ENCODE data around the gene TRAK1.
A peak's percentile ranks its signal among the peaks of the same experiment; 100 is the strongest.

TRAK1 gene

GRCh38 chr3:42116466-42116865 is 25.3 kb downstream of the TRAK1 start:
- Histone ChIP-seq H3K36me3 (ENCODE audit: insufficient read depth, low read length) (no peaks in the 10 kb centered on the region), H3K9me3 (ENCODE audit: insufficient read depth, low read depth, low read length) (no peaks in the 10 kb centered on the region), H3K27ac (ENCODE audit: low read depth, low read length) (no peak overlapping the region), H3K9ac (ENCODE audit: low read depth, low read length) (no peak overlapping the region), H3K27me3 (ENCODE audit: insufficient read depth, low read length) (no peaks in the 10 kb centered on the region), H3K4me1 (ENCODE audit: insufficient read depth, low read length) (no peaks in the 10 kb centered on the region), H3K4me3 (ENCODE audit: low read length) (no peak overlapping the region)
- WGBS: 98% methylated on average over 1 of the region's 1 CpG

GRCh38 chr3:42117175-42118008 is 26.2 kb downstream of the TRAK1 start:
- Histone ChIP-seq H3K27ac (ENCODE audit: low read depth, low read length) (no peak overlapping the region), H3K27me3 (ENCODE audit: insufficient read depth, low read length) (no peaks in the 10 kb centered on the region), H3K4me1 (ENCODE audit: insufficient read depth, low read length) (peaks cover 3% of the 10 kb centered on the region), H3K9me3 (ENCODE audit: insufficient read depth, low read depth, low read length) (no peaks in the 10 kb centered on the region), H3K36me3 (ENCODE audit: insufficient read depth, low read length) (no peaks in the 10 kb centered on the region), H3K9ac (ENCODE audit: low read depth, low read length) (no peak overlapping the region), H3K4me3 (ENCODE audit: low read length) (no peak overlapping the region)
- 63% methylated on average over 14 of the region's 14 CpGs for WGBS

DNA sequence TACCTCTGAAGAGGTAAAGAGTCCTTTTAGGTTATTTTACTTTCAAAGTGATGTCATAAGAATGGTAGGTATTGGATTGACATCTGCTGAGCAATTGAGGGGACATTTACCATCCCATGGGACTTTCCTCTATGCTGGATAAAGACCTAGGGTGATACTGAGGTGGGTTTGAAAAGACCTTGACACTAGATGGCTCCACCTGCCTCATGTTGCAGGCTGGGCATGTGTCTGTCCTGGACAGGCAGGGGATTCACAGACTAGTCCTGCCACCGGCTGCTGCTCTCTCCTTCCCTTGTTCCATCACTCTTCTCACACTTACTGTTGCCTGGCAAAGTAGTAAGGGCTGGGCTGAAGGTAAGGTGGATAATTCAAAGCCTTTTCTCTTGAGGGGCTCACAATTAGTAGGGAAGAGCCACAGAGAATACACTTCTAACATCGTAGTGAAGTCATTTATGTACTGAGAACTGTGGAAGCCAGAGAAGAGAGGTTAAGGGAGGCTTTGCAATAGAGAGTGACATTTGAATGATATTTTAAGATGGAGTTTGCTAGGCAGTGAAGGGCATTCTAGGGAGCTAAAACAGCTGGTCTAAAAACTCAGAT is 27.7 kb downstream of the TRAK1 start:
- H3K27ac ChIP-seq (ENCODE audit: low read depth, low read length): no peak overlapping the region
- H3K4me1 ChIP-seq (ENCODE audit: insufficient read depth, low read length): peaks cover 13% of the 10 kb centered on the region

DNA sequence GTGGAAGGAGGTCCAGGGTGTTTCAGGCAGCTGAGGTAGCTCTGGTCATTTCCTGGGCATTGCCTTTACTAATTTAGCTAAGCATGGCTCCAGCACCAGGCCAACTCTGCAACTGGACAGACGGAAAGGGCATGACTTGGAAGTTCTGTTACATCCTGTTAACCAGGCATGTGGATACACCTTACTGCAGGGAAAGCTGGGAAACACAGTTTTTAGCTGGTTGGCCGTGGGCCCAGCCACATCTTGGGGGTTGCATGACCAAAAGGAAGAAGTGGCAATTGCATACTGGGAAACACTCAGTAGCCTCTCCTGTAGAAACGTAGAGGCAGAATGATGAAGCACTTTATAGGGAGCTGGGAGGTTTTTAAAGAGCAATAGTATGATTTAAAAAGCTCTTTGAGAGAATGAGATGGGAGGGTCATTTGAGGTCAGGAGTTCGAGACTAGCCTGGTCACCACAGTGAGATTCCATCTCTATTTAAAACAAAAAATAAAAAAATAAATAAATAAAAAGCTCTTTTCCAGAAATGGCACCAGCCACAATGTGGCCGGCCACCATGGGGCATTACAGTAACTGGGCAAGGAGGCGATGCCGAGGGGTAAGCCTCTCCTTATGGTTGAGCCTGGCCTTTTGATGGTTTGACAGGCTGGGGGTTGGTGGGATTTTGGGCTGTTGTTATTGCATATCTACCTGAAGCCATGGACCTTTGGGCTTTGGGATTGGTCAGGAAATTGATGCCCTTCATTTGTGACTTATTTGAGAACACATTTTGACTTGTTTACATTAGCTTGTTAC is 28.6 kb downstream of the TRAK1 start:
- Histone ChIP-seq H3K27me3 (ENCODE audit: insufficient read depth, low read length) (no peaks in the 10 kb centered on the region), H3K27ac (ENCODE audit: low read depth, low read length) (no peak overlapping the region), H3K4me1 (ENCODE audit: insufficient read depth, low read length) (peaks cover 13% of the 10 kb centered on the region), H3K9me3 (ENCODE audit: insufficient read depth, low read depth, low read length) (no peaks in the 10 kb centered on the region), H3K36me3 (ENCODE audit: insufficient read depth, low read length) (no peaks in the 10 kb centered on the region), H3K9ac (ENCODE audit: low read depth, low read length) (no peak overlapping the region), H3K4me3 (ENCODE audit: low read length) (no peak overlapping the region)
- 94% methylated on average over 6 of the region's 7 CpGs for WGBS

More for the DNA sequence above, 27.7 kb downstream of the TRAK1 start:
- no peaks in the 10 kb centered on the region for H3K27me3 ChIP-seq (ENCODE audit: insufficient read depth, low read length)
- H3K36me3 ChIP-seq (ENCODE audit: insufficient read depth, low read length): no peaks in the 10 kb centered on the region
- no peaks in the 10 kb centered on the region for H3K9me3 ChIP-seq (ENCODE audit: insufficient read depth, low read depth, low read length)
- H3K4me3 ChIP-seq (ENCODE audit: low read length): no peak overlapping the region
- no peak overlapping the region for H3K9ac ChIP-seq (ENCODE audit: low read depth, low read length)
- 58% methylated on average over 2 of the region's 2 CpGs for WGBS

- H3K36me3 ChIP-seq (ENCODE audit: insufficient read depth, low read length): peaks cover 3% of the 10 kb centered on the region; the same call in 1 of the 2 replicates
- H3K4me3 ChIP-seq (ENCODE audit: low read length): no peak overlapping the region
- no peak overlapping the region for H3K27ac ChIP-seq (ENCODE audit: low read depth, low read length)
- WGBS: 91% methylated on average over 3 of the region's 3 CpGs
- H3K4me1 ChIP-seq (ENCODE audit: insufficient read depth, low read length): peaks cover 13% of the 10 kb centered on the region
- H3K9me3 ChIP-seq (ENCODE audit: insufficient read depth, low read depth, low read length): no peaks in the 10 kb centered on the region
- no peak overlapping the region for H3K9ac ChIP-seq (ENCODE audit: low read depth, low read length)
- H3K27me3 ChIP-seq (ENCODE audit: insufficient read depth, low read length): no peaks in the 10 kb centered on the region
Observed at GRCh38 chr3:42120866-42121265, 29.7 kb downstream of the TRAK1 start.

GRCh38 chr3:42122261-42123011 is 31.3 kb downstream of the TRAK1 start:
- no peak overlapping the region for H3K27ac ChIP-seq (ENCODE audit: low read depth, low read length)
- 88% methylated on average over 4 of the region's 4 CpGs for WGBS
- no peak overlapping the region for H3K9ac ChIP-seq (ENCODE audit: low read depth, low read length)
- no peaks in the 10 kb centered on the region for H3K9me3 ChIP-seq (ENCODE audit: insufficient read depth, low read depth, low read length)
- peaks cover 13% of the 10 kb centered on the region for H3K4me1 ChIP-seq (ENCODE audit: insufficient read depth, low read length)
- peaks cover 8% of the 10 kb centered on the region; the same call in 1 of the 2 replicates for H3K36me3 ChIP-seq (ENCODE audit: insufficient read depth, low read length)
- no peaks in the 10 kb centered on the region for H3K27me3 ChIP-seq (ENCODE audit: insufficient read depth, low read length)
- no peak overlapping the region for H3K4me3 ChIP-seq (ENCODE audit: low read length)

GRCh38 chr3:42123012-42123581 is 31.9 kb downstream of the TRAK1 start:
- no peaks in the 10 kb centered on the region for H3K27me3 ChIP-seq (ENCODE audit: insufficient read depth, low read length)
- peaks cover 13% of the 10 kb centered on the region for H3K4me1 ChIP-seq (ENCODE audit: insufficient read depth, low read length)
- no peaks in the 10 kb centered on the region for H3K9me3 ChIP-seq (ENCODE audit: insufficient read depth, low read depth, low read length)
- no peak overlapping the region for H3K9ac ChIP-seq (ENCODE audit: low read depth, low read length)
- peaks cover 8% of the 10 kb centered on the region; the same call in 1 of the 2 replicates for H3K36me3 ChIP-seq (ENCODE audit: insufficient read depth, low read length)
- no peak overlapping the region for H3K4me3 ChIP-seq (ENCODE audit: low read length)
- peak overlapping the region; percentile 22; the same call in 1 of the 2 replicates for H3K27ac ChIP-seq (ENCODE audit: low read depth, low read length)
- 75% methylated on average over 8 of the region's 8 CpGs for WGBS

GRCh38 chr3:42123824-42124658 is 32.9 kb downstream of the TRAK1 start:
- H3K9me3 ChIP-seq (ENCODE audit: insufficient read depth, low read depth, low read length): no peaks in the 10 kb centered on the region
- H3K27me3 ChIP-seq (ENCODE audit: insufficient read depth, low read length): no peaks in the 10 kb centered on the region
- no peak overlapping the region for H3K4me3 ChIP-seq (ENCODE audit: low read length)
- H3K9ac ChIP-seq (ENCODE audit: low read depth, low read length): no peak overlapping the region
- H3K36me3 ChIP-seq (ENCODE audit: insufficient read depth, low read length): peaks cover 8% of the 10 kb centered on the region; the same call in 1 of the 2 replicates
- WGBS: 96% methylated on average over 5 of the region's 5 CpGs
- H3K4me1 ChIP-seq (ENCODE audit: insufficient read depth, low read length): peaks cover 14% of the 10 kb centered on the region
- no peak overlapping the region for H3K27ac ChIP-seq (ENCODE audit: low read depth, low read length)

DNA sequence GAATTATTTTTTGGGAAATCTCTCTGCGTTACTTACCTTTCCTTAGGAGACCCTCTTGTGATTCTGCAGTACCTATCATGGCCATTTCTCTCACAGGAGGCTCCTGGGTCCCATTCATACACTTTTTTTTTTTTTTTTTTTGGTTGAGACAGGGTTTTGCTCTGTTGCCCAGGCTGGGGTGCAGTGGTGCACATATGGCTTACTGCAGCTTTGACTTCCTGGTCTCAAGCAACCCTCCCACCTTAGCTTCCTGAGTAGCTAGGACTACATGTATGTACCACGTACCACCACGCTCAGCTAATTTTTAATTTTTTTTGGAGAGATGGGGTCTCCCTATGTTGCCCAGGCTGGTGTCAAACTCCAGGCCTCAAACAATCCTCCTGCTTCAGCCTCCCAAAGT is 36.1 kb downstream of the TRAK1 start:
- no peaks in the 10 kb centered on the region for H3K9me3 ChIP-seq (ENCODE audit: insufficient read depth, low read depth, low read length)
- peaks cover 8% of the 10 kb centered on the region; the same call in 1 of the 2 replicates for H3K36me3 ChIP-seq (ENCODE audit: insufficient read depth, low read length)
- H3K27ac ChIP-seq (ENCODE audit: low read depth, low read length): no peak overlapping the region
- H3K4me3 ChIP-seq (ENCODE audit: low read length): no peak overlapping the region
- H3K4me1 ChIP-seq (ENCODE audit: insufficient read depth, low read length): peaks cover 20% of the 10 kb centered on the region
- H3K9ac ChIP-seq (ENCODE audit: low read depth, low read length): no peak overlapping the region
- WGBS: 100% methylated on average over 3 of the region's 3 CpGs
- H3K27me3 ChIP-seq (ENCODE audit: insufficient read depth, low read length): no peaks in the 10 kb centered on the region

- H3K4me3 ChIP-seq (ENCODE audit: low read length): no peak overlapping the region
- 100% methylated on average over 1 of the region's 1 CpG for WGBS
- peaks cover 9% of the 10 kb centered on the region; the same call in 1 of the 2 replicates for H3K4me1 ChIP-seq (ENCODE audit: insufficient read depth, low read length)
- H3K9me3 ChIP-seq (ENCODE audit: insufficient read depth, low read depth, low read length): no peaks in the 10 kb centered on the region
- no peak overlapping the region for H3K9ac ChIP-seq (ENCODE audit: low read depth, low read length)
- H3K36me3 ChIP-seq (ENCODE audit: insufficient read depth, low read length): peaks cover 8% of the 10 kb centered on the region; the same call in 1 of the 2 replicates
- H3K27me3 ChIP-seq (ENCODE audit: insufficient read depth, low read length): no peaks in the 10 kb centered on the region
- no peak overlapping the region for H3K27ac ChIP-seq (ENCODE audit: low read depth, low read length)
Observed at GRCh38 chr3:42128526-42128925, 37.4 kb downstream of the TRAK1 start.
